ENCODE results near the gene GPR83. TPM values are rescaled to one million over a fixed set of nuclear protein-coding genes. Genes with fewer than 3 reads are reported as not detected.
A peak's percentile ranks its signal among the peaks of the same experiment; 100 is the strongest.
"Not testable (repeated sequence)": the region's sequence is repeated elsewhere in the genome, so short reads cannot be mapped to it uniquely, and the experiment has no call there.

Gene GPR83
- total RNA-seq, 1 donor from 2014 or later, result 0.05 TPM

DNA sequence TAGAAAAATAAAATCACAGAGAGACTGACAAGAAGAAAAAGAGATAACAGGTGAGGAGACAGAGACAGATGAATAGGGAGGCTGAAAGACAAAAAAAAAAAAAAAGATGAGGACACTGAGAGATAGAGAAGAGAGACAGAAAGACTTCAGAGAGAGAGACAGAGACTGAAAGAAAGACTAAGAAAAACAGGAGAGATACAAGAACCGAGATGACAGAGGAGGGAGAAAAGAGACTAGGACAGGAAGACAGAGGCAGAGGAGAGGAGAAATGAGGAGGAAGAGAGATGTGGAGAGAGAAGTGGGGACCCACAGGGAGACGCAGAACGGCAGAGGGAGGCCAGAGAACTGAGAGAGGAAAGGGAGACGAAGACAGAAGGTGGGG lies 771 bp downstream of the GPR83 start:
- DNase-seq (ENCODE audit: low spot score), result no peak
- peak overlapping the region; percentile 79 for H3K4me3 Mint-ChIP-seq (ENCODE audit: unreplicated experiment)
- H3K4me1 Mint-ChIP-seq (ENCODE audit: low read depth), result peaks cover 13% of the 10 kb centered on the region
- H3K27ac Mint-ChIP-seq (ENCODE audit: unreplicated experiment), result no peak overlapping the region
- TF ChIP-seq, protein P1, sequence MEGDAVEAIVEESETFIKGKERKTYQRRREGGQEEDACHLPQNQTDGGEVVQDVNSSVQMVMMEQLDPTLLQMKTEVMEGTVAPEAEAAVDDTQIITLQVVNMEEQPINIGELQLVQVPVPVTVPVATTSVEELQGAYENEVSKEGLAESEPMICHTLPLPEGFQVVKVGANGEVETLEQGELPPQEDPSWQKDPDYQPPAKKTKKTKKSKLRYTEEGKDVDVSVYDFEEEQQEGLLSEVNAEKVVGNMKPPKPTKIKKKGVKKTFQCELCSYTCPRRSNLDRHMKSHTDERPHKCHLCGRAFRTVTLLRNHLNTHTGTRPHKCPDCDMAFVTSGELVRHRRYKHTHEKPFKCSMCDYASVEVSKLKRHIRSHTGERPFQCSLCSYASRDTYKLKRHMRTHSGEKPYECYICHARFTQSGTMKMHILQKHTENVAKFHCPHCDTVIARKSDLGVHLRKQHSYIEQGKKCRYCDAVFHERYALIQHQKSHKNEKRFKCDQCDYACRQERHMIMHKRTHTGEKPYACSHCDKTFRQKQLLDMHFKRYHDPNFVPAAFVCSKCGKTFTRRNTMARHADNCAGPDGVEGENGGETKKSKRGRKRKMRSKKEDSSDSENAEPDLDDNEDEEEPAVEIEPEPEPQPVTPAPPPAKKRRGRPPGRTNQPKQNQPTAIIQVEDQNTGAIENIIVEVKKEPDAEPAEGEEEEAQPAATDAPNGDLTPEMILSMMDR (IDR thresholded peaks at IDR 0.05), result no peak
- H3K27me3 Mint-ChIP-seq (ENCODE audit: low read depth), result peaks cover 28% of the 10 kb centered on the region
- H3K9me3 Mint-ChIP-seq (ENCODE audit: low read depth), result no peaks in the 10 kb centered on the region
- H3K36me3 Mint-ChIP-seq (ENCODE audit: low read depth), result no peaks in the 10 kb centered on the region

DNA sequence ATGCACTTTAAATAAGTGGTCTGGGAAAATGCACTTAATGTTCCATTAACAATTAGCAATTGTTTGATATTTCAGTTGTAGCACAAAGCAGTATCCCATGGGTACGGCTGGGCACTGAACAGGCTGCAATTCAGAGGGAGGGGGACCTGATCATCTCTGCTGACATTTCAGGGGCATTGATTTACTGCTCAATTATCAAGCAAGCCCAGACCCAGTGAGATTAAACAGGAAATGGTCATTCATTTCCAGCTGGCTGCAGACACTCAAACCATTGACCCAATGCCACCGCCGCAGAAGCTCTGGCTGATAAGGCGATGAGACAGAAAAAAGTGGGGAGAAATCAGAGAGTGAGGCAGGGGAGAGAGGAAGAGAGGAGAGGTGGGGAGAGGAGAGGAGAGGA lies 1.2 kb downstream of the GPR83 start:
- Mint-ChIP-seq H3K4me1 (ENCODE audit: low read depth) (peaks cover 13% of the 10 kb centered on the region), H3K36me3 (ENCODE audit: low read depth) (no peaks in the 10 kb centered on the region), H3K9me3 (ENCODE audit: low read depth) (no peaks in the 10 kb centered on the region), H3K27me3 (ENCODE audit: low read depth) (peaks cover 31% of the 10 kb centered on the region), H3K4me3 (ENCODE audit: unreplicated experiment) (peak overlapping the region; percentile 79), H3K27ac (ENCODE audit: unreplicated experiment) (no peak overlapping the region)
- no peak for DNase-seq (ENCODE audit: low spot score)
- TF ChIP-seq, protein P1 (IDR thresholded peaks at IDR 0.05), result no peak

DNA sequence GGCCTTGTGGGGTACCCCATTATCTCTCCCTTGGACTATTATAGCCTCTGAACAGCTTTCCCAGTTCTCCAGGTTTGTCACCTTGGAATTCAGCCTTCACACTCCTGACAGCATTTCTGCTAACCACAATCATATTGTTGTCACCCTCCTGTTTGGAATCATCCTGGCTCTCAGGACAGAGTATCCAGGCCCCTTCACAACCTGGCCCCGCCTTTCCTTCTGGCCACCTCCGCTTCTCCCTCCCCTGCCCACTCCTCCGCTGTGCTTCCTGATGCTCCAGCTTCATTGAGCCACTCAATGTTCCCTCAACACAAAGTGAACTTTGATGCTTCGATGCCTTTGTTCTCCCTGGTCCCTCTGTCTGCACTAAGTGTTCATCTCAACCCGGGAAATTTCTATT lies 3.1 kb downstream of the GPR83 start:
- Mint-ChIP-seq H3K4me3 (ENCODE audit: unreplicated experiment) (no peak overlapping the region), H3K4me1 (ENCODE audit: low read depth) (peaks cover 13% of the 10 kb centered on the region), H3K27me3 (ENCODE audit: low read depth) (peaks cover 38% of the 10 kb centered on the region), H3K36me3 (ENCODE audit: low read depth) (no peaks in the 10 kb centered on the region), H3K9me3 (ENCODE audit: low read depth) (no peaks in the 10 kb centered on the region), H3K27ac (ENCODE audit: unreplicated experiment) (no peak overlapping the region)
- DNase-seq (ENCODE audit: low spot score), result no peak
- TF ChIP-seq, protein P1 (IDR thresholded peaks at IDR 0.05), result no peak

DNA sequence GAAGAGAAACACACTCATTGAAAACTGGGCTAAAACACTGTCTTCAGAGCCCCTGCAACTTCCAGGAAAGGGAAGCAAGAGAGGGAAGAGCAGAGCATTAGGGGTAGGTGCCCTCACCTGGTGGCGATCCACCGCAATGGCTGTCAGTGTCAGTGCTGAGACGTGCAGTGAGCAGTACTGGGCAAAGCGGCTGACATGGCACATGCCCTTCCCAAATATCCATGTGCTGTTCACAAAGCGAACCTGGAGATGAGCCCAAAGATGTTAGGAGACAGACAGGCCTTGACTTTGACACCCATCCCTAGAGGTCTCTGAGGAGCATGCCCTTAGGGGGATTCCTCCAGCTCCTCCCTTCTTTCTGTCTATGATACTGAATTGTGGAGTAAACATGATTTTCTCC lies 4.9 kb downstream of the GPR83 start:
- peaks cover 4% of the 10 kb centered on the region for H3K9me3 Mint-ChIP-seq (ENCODE audit: low read depth)
- TF ChIP-seq, protein P1 (IDR thresholded peaks at IDR 0.05), result no peak
- H3K4me1 Mint-ChIP-seq (ENCODE audit: low read depth), result peaks cover 9% of the 10 kb centered on the region
- peaks cover 41% of the 10 kb centered on the region for H3K27me3 Mint-ChIP-seq (ENCODE audit: low read depth)
- no peak overlapping the region for H3K27ac Mint-ChIP-seq (ENCODE audit: unreplicated experiment)
- no peaks in the 10 kb centered on the region for H3K36me3 Mint-ChIP-seq (ENCODE audit: low read depth)
- H3K4me3 Mint-ChIP-seq (ENCODE audit: unreplicated experiment), result no peak overlapping the region
- DNase-seq (ENCODE audit: low spot score), result no peak

DNA sequence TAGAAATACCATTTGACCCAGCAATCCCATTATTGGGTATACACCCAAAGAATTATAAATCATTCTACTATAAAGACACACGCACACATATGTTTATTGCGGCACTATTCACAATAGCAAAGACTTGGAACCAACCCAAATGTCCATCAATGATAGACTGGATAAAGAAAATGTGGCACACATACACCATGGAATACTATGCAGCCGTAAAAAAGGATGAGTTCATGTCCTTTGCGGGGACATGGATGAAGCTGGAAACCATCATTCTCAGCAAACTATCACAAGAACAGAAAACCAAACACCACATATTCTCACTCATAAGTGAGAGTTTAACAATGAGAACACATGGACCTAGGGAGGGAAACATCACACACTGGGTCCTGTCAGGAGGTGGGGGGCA lies 9.3 kb downstream of the GPR83 start:
- H3K36me3 Mint-ChIP-seq (ENCODE audit: low read depth); H3K4me3 Mint-ChIP-seq (ENCODE audit: unreplicated experiment): not testable (repeated sequence)

DNA sequence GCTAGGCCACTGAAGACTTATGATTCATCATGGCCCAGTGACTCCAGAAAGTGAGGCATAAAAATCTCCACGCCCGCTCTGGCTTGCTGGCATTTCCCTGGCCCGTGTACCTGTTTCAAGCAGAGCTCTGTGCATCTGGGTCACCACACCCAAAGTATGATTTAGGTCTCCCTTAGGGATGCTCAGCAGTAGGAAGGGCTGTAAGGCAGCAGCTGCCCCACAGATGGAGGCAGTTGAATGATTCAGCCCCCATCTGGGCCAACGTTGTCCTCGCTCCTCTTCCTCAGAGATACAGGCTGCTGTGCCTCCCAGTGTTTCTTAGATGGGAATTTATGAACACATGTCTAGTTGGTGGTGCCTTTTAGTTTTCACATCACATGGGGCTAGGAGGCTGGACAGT lies 21.6 kb downstream of the GPR83 start:
- Mint-ChIP-seq H3K27me3 (ENCODE audit: low read depth) (peaks cover 6% of the 10 kb centered on the region), H3K9me3 (ENCODE audit: low read depth) (peaks cover 3% of the 10 kb centered on the region), H3K4me3 (ENCODE audit: unreplicated experiment) (no peak overlapping the region), H3K27ac (ENCODE audit: unreplicated experiment) (no peak overlapping the region), H3K4me1 (ENCODE audit: low read depth) (no peaks in the 10 kb centered on the region), H3K36me3 (ENCODE audit: low read depth) (no peaks in the 10 kb centered on the region)
- DNase-seq (ENCODE audit: low spot score), result no peak
- TF ChIP-seq, protein P1 (IDR thresholded peaks at IDR 0.05), result no peak

More for the DNA sequence above, 9.3 kb downstream of the GPR83 start:
- H3K27me3 Mint-ChIP-seq (ENCODE audit: low read depth), result peaks cover 17% of the 10 kb centered on the region
- not testable (repeated sequence) for H3K9me3 Mint-ChIP-seq (ENCODE audit: low read depth); DNase-seq (ENCODE audit: low spot score); H3K4me1 Mint-ChIP-seq (ENCODE audit: low read depth); H3K27ac Mint-ChIP-seq (ENCODE audit: unreplicated experiment)

All from chondrocyte (in vitro differentiated cells).